Muscle layer of duodenum (tissue), 2 donors: Measurements from ENCODE around the gene DMD.

Experiments used
- H3K27ac ChIP-seq: one replicate; pipeline ENCODE4 v1.7.0; 2013; ENCODE audit warnings: mild to moderate bottlenecking, low read length
- H3K27me3 ChIP-seq: one replicate; pipeline ENCODE4 v1.7.0; 2013; ENCODE audit warnings: low read depth, mild to moderate bottlenecking, control low read depth, low read length
- H3K36me3 ChIP-seq, 2 donors: one replicate each; pipeline ENCODE4 v1.7.0; 2013; ENCODE audit warnings: low read length in 2 of 2, control low read depth in 1 of 2, mild to moderate bottlenecking in 1 of 2; ENCODE audit not compliant: insufficient read depth in 2 of 2, control insufficient read depth in 1 of 2
- H3K4me1 ChIP-seq, 2 donors: one replicate each; pipeline ENCODE4 v1.7.0; 2013; ENCODE audit warnings: low read length in 2 of 2, mild to moderate bottlenecking in 2 of 2, control low read depth in 1 of 2, moderate library complexity in 1 of 2; ENCODE audit not compliant: insufficient read depth in 2 of 2, control insufficient read depth in 1 of 2
- H3K4me3 ChIP-seq, 2 donors: one replicate each; pipeline ENCODE4 v1.7.0; 2013; ENCODE audit warnings: low read length in 2 of 2, low read depth in 1 of 2, mild to moderate bottlenecking in 1 of 2
- H3K9me3 ChIP-seq, 2 donors: one replicate each; pipeline ENCODE4 v1.7.0; 2013; ENCODE audit warnings: low read length in 2 of 2, control low read depth in 1 of 2, mild to moderate bottlenecking in 1 of 2; ENCODE audit not compliant: control insufficient read depth in 1 of 2
- donor health status: healthy.

DMD gene

DNA sequence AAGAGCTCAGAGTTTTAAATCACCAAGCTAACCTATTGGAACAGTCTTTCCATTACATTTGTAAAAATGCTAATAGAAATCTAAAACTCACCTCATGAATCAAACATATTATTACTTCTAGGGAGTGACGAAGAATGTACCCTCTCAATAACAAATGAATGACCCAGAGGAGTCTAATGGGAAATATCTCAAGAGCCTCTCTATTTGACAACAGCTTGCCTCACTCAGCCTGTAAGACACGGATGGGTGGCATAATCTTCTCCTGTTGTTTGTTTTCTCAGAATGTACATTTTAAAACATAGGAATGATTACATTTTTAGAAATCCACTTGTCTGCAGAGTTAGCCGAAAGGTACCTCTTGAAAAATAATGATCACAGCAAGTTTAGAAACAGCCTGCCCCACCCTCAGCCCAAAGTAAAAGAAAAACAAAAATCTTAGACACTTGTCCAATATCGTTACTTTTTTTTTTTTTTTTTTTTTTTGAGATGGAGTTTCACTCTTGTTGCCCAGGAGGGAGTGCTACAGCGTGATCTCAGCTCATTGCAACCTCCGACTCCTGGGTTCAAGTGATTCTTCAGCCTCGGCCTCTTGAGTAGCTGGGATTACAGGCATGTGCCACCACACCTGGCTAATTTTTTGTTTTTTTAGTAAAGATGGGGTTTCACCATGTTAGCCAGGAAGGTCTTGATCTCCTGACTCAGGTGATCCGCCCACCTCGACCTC, 1955.9 kb downstream of the DMD start:
- Histone ChIP-seq H3K36me3 (no peaks in the 10 kb centered on the region), H3K27ac (no peak overlapping the region), H3K9me3 (no peaks in the 10 kb centered on the region), H3K27me3 (no peaks in the 10 kb centered on the region), H3K4me3 (no peak overlapping the region), H3K4me1 (no peaks in the 10 kb centered on the region)

- no peaks in the 10 kb centered on the region for H3K36me3 ChIP-seq
- no peak overlapping the region for H3K4me3 ChIP-seq
- H3K27me3 ChIP-seq: no peaks in the 10 kb centered on the region
- no peaks in the 10 kb centered on the region for H3K9me3 ChIP-seq
- no peaks in the 10 kb centered on the region for H3K4me1 ChIP-seq
- no peak overlapping the region for H3K27ac ChIP-seq
Measured at GRCh38 chrX:31252133-31252532, 1959.2 kb downstream of the DMD start.

- Histone ChIP-seq H3K9me3 (no peaks in the 10 kb centered on the region), H3K27me3 (no peaks in the 10 kb centered on the region), H3K4me3 (no peak overlapping the region), H3K36me3 (no peaks in the 10 kb centered on the region), H3K4me1 (no peaks in the 10 kb centered on the region), H3K27ac (no peak overlapping the region)
Measured at GRCh38 chrX:31251336-31251735, 1960.0 kb downstream of the DMD start.

DNA sequence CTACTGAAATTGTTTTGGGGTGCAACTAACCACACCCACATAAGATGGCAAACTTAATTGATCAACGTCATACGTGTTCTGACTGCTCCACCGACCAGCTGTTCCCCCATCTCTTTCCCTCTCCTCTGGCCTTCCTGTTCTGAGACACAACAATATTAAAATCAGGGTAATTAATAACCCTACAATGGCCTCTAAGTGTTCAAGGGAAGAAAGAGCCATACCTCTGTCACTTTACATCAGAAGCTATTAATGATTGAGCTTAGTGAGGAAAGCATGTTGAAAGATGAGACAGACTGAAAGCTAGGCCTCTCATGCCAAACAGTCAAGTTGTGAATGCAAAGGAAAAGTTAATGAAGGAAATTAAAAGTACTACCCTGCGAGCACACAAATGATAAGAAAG, 1965.6 kb downstream of the DMD start:
- H3K27me3 ChIP-seq: no peaks in the 10 kb centered on the region
- H3K9me3 ChIP-seq: no peaks in the 10 kb centered on the region
- H3K4me1 ChIP-seq: no peaks in the 10 kb centered on the region
- no peaks in the 10 kb centered on the region for H3K36me3 ChIP-seq
- no peak overlapping the region for H3K4me3 ChIP-seq
- H3K27ac ChIP-seq: no peak overlapping the region

DNA sequence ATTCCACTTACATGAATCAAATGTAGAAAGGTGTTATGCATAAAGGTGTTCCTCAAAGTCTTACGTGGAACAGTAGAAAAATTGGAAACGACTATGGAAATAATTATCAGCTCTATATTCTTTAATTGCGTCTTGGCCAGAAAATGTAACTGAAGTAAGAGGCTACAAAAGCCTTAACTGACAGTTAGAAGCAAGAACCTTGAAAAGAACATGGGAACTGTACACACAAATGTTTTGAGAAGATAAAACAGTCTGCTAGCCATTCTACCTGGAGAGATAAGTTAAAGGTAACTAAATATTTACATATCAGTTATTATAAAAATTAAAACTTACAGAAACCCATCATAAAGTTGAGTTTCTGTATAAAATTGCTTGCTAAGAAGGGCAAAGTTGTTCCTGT, 1967.5 kb downstream of the DMD start:
- Histone ChIP-seq H3K9me3 (no peaks in the 10 kb centered on the region), H3K4me3 (no peak overlapping the region), H3K27me3 (no peaks in the 10 kb centered on the region), H3K4me1 (no peaks in the 10 kb centered on the region), H3K36me3 (no peaks in the 10 kb centered on the region), H3K27ac (no peak overlapping the region)

- Histone ChIP-seq H3K9me3 (no peaks in the 10 kb centered on the region), H3K27ac (no peak overlapping the region), H3K27me3 (no peaks in the 10 kb centered on the region), H3K36me3 (no peaks in the 10 kb centered on the region), H3K4me3 (no peak overlapping the region), H3K4me1 (no peaks in the 10 kb centered on the region)
Measured at GRCh38 chrX:31240982-31241381, 1970.4 kb downstream of the DMD start.

DNA sequence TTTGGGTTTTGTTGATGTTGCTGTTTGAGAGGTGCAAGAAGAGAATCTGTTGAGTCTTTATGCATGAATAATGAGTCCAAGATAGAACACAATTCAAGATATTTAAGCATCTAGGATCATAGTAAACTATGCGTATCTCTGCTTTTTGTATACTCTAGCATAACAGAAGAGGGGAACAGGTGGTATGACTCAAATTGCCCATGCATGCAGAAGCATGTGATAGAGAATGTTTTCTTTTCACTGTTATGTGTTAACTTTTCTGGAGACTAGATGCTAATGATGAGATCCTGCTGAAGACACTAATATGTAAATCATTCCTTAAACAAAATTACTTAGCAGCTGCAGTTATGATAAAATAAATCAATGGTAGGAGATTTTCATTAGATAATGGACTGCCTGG, 1974.2 kb downstream of the DMD start:
- Histone ChIP-seq H3K27me3 (no peaks in the 10 kb centered on the region), H3K4me1 (peaks cover 0 to 3% of the 10 kb centered on the region in 2 donors), H3K9me3 (no peaks in the 10 kb centered on the region), H3K36me3 (no peaks in the 10 kb centered on the region), H3K4me3 (no peak overlapping the region), H3K27ac (no peak overlapping the region)

GRCh38 chrX:31236231-31236630, 1975.1 kb downstream of the DMD start:
- Histone ChIP-seq H3K27me3 (no peaks in the 10 kb centered on the region), H3K9me3 (no peaks in the 10 kb centered on the region), H3K36me3 (no peaks in the 10 kb centered on the region), H3K4me1 (peaks cover 0 to 3% of the 10 kb centered on the region in 2 donors), H3K27ac (no peak overlapping the region), H3K4me3 (no peak overlapping the region)

- H3K9me3 ChIP-seq: no peaks in the 10 kb centered on the region
- no peak overlapping the region for H3K27ac ChIP-seq
- H3K4me1 ChIP-seq: peaks cover 0 to 7% of the 10 kb centered on the region in 2 donors
- no peaks in the 10 kb centered on the region for H3K36me3 ChIP-seq
- H3K27me3 ChIP-seq: no peaks in the 10 kb centered on the region
- H3K4me3 ChIP-seq: no peak overlapping the region
Measured at GRCh38 chrX:31233941-31234496, 1977.3 kb downstream of the DMD start.

DNA sequence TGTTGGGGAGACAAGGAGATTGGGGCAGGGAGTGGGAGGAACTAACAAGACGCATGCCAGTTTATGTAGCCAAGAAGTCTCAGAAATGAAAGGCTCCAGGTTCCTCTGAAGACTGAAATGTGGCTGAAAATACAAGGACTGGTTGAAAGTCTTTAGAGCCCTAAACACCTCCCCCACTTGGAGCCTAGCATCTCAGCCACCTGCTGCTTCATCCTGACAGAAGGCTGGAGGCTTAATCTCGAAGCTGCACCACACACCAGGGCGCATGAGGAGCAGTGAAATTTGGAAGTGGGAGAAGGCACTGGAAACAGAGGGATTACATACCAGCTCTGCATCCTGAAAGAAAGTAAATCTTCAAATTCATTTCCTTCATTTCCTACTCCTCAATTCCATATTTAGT, 1978.8 kb downstream of the DMD start:
- no peak overlapping the region for H3K4me3 ChIP-seq
- peaks cover 0 to 13% of the 10 kb centered on the region in 2 donors for H3K4me1 ChIP-seq
- H3K9me3 ChIP-seq: no peaks in the 10 kb centered on the region
- H3K36me3 ChIP-seq: no peaks in the 10 kb centered on the region
- no peaks in the 10 kb centered on the region for H3K27me3 ChIP-seq
- no peak overlapping the region for H3K27ac ChIP-seq

- H3K4me3 ChIP-seq: no peak overlapping the region
- H3K9me3 ChIP-seq: no peaks in the 10 kb centered on the region
- H3K27me3 ChIP-seq: no peaks in the 10 kb centered on the region
- H3K4me1 ChIP-seq: peaks cover 0 to 17% of the 10 kb centered on the region in 2 donors
- H3K27ac ChIP-seq: no peak overlapping the region
- no peaks in the 10 kb centered on the region for H3K36me3 ChIP-seq
Measured at GRCh38 chrX:31228909-31229308, 1982.4 kb downstream of the DMD start.

DNA sequence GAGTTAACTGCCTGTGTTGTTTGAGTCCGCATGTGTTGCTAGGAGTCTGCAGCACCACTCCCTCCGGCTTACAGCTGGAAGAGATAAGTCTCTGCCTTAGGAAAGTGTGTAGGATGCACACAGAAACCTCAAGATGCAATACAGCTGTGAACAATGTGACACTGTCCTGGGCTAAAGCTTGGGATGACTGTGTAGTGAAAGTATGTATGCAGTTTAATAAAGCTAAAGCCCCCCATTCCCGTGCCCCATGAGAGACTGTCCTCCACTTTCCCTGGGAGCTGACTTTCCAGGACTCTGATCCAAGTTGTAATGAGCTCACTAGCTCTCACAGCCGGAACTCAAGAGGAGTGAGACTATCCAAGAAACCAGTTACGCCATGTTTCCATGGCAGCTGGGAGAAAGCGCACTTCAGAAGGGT, 1982.9 kb downstream of the DMD start:
- Histone ChIP-seq H3K4me1 (peaks cover 0 to 17% of the 10 kb centered on the region in 2 donors), H3K27me3 (no peaks in the 10 kb centered on the region), H3K4me3 (no peak overlapping the region), H3K36me3 (no peaks in the 10 kb centered on the region), H3K9me3 (no peaks in the 10 kb centered on the region), H3K27ac (no peak overlapping the region)
